Dedifferentiated amniotic fluid mesenchymal stem cell (primary cell): ENCODE measurements around the gene NPTN.
"Not testable (repeated sequence)": the region's sequence is repeated elsewhere in the genome, so short reads cannot be mapped to it uniquely, and the experiment has no call there.

ENCODE experiments used
- DNase-seq: peaks from one replicate; pipeline ENCODE4 v3.0.0-alpha.2; 2016; ENCODE audit errors: extremely low spot score

Gene NPTN

GRCh38 chr15:73570355-73571032 lies 62.7 kb downstream of the NPTN start:
- no peak for DNase-seq

DNA sequence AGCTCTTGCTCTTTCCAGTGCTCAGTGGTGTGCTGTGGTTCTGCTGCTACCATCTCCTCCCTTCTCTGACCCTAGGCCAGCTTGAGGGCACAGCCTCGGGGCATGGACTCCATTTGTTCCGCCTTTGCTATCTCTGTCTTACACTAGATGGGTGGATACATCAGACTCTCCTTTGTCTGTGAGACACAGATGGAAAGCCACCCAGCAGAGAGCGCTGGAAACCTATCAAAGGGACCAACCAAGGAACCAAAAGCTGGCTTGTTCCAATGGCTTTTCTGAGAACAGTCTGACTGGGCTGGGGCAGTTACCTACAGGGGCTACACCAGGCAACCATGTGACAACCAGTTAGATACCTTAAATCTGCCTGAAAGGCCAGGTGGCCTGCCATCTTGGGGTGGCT lies 63.8 kb downstream of the NPTN start:
- no peak for DNase-seq

DNA sequence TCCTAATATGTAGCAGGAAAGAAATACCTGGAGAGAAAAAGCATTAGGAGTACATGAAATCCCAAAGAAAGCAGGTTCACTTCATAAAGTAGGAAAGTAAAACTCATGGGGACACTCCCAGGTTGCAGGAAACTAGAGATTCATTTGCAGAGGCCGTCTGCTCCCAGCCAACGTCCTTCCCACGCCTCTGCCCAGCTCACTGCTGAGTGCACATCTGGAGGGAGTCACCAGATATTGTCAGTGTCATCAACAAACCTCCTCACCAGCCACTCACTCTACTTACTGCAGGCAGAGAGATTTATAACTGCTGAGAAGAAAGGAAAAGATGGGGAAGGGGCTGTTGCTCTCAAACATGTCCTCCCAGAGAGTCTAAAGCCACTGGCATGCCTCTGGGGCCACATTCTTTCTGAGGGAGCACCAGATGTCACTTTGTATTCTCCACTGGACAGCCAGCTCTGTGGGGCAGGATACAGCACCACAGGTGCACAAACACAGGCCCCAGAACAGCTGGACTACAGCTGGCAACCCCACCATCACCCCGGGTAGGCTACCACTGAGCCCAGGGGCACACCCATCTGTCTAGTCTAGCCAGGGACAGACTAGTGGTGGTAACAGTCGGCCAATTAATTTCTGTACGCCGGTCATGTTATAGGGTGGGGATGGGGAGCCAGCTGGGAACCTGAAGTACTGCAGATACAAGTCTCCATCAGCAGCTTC lies 64.5 kb downstream of the NPTN start:
- DNase-seq, result no peak

- DNase-seq, result no peak
These were observed 66.2 kb downstream of the NPTN start for GRCh38 chr15:73567020-73567419.

DNA sequence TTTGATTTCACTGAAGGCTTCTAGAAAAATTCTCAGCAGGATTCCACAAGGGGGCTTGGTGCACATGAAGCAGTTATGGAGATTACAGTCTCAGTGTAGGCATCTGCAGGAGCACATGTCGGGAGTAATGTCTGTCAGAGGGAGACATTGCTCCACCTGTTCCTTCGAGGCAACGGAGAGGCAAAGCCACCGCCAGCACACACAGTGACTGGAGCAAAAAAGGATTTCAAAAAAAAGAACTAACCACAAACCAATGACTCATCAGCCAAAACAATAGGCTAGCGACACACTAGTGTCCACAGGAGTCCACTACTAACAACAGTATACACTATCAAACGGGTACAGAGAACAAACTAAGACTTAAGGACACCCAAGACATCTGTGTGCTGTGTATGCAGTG lies 68.9 kb downstream of the NPTN start:
- peak; percentile 32 for DNase-seq

DNA sequence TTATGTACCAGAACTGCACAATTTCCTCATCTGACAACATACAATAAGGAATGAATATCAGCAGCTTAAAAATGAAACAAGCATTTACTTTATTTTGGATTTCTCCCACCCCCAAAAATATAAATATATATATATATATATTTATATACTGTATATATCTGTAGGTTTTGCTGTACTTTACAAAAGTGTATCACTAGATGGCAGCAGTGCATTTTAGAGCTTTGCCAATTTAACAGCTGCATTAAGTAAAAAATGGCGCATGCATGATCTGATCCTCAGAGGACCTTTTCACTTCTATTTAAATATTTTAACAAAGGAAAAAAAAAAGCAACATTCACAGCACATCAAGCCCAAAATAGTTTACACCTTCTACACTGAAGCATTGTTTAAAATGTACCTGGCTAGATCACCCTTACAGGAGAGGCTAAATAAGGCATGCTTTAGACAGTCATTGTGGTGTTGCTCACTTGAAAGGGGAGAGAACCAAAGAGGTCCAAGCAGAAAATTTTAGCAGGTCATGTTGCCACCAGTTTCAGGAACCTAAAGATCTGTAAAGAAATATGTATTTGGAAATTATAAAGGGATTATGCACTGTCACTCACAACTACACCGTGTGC lies 72.6 kb downstream of the NPTN start:
- DNase-seq, result peak; percentile 80

GRCh38 chr15:73558529-73558928 lies 74.7 kb downstream of the NPTN start:
- DNase-seq, result no peak

DNA sequence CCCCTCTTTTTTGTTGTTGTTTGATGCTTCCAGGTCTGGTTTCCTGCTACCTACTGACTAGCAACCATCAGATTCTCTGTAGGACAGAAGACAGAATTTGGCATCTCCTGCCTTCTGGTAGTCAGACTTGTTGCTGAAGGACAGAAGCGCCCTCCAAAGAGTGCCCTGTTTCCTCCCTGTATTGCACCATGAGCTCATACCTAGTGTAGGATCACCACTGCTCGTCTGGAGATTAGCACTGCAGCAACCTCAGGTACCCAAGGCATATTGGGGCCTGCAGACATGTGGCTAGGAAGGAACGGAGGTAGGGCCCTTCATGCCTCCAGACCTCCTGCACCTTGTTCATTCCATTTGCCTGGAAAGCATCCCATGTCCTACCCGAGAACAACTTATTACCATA lies 78.1 kb downstream of the NPTN start:
- DNase-seq, result no peak

- DNase-seq, result no peak
These were observed 83.0 kb downstream of the NPTN start for GRCh38 chr15:73550190-73550589.

DNA sequence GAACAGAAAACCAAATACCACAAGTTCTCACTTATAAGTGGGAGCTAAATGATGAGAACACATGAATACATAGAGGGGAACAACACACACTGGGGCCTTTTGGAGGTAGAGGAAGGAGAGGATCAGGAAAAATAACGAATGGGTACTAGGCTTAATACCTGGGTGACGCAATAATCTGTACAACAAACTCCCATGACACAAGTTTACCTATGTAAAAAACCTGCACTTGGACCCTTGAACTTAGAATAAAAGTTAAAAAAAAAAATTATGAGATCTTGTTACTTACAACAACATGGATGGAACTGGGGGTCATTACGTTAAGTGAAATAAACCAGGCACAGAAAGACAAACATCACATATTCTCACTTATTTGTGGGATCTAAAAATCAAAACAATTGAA lies 84.3 kb downstream of the NPTN start:
- not testable (repeated sequence) for DNase-seq

DNA sequence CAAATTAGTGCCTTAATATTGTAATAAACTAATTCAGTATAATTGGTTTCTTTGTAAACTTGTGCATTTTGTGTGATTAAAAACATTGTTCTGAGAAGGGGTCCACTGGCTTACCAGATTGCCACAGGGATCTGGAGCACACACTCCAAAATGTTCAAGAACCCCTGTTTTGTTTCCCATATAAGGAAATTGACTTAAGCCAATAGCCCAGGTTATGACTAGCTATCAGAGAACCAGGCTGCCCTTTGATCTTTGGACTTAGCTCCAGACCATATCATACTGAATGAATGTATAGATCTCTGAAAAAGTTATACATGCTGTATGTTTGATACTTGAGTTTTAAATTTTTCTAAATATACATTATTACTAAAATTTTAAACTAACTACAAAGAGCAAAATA lies 91.7 kb downstream of the NPTN start:
- DNase-seq, result no peak

DNA sequence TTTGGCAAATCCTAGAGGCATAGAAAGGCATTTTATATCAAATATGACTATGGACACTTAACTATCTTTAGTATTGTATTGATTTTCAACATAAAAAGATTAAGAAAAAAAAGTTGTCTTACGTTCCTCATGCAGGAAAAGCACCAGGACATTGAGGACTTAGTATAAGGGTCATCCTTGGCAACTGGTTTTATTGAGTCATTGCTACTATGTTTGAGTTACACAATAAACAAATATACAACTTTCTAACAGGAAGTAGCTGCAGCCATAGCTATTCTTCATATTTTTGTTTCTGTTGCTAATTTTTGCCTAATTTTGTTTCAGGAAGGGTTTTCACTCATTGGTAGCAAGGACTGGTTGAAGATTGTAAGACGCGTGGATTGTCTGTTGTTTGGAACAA lies 93.0 kb downstream of the NPTN start:
- DNase-seq, result no peak

GRCh38 chr15:73539212-73540128 lies 93.7 kb downstream of the NPTN start:
- DNase-seq, result no peak

- no peak for DNase-seq
These were observed 94.5 kb downstream of the NPTN start for GRCh38 chr15:73538563-73539211.

DNA sequence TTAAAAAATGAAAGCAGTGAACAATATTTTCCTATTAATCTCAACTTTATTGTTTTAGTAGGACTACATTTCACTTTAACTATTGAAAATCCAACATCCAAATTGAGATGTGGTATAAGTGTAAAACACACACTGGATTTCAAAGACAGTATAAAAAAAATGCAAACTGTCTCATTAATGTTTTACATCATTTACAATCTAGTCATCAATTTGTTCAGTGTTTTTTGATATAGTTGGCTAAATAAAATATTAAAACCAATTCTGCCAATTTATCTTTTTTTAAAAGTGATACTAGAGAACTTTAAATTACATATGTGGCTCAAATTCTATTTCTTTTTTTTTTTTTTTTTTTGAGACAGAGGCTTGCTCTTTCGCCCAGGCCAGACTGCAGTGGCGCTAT lies 95.1 kb downstream of the NPTN start:
- no peak for DNase-seq

- DNase-seq, result no peak
These were observed 102.5 kb downstream of the NPTN start for GRCh38 chr15:73530649-73531048.

- DNase-seq, result no peak
These were observed 105.6 kb downstream of the NPTN start for GRCh38 chr15:73527598-73527997.

DNA sequence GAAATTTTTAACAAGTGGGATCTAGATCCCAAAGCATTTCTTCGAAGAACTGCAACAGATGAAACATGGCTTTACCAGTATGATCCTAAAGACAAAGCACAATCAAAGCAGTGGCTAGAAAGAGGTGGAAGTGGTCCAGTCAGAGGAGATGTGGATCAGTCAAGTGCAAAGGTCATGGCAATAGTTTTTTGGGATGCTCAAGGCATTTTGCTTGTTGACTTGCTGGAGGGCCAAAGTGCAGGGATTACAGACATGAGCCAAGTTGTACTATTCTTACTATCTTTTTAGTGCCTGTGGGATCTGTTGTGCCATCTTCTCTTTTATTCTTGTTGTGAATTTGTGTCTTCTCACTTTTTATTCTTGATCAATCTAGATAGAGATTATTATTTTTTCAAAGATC lies 108.3 kb downstream of the NPTN start:
- DNase-seq, result no peak

DNA sequence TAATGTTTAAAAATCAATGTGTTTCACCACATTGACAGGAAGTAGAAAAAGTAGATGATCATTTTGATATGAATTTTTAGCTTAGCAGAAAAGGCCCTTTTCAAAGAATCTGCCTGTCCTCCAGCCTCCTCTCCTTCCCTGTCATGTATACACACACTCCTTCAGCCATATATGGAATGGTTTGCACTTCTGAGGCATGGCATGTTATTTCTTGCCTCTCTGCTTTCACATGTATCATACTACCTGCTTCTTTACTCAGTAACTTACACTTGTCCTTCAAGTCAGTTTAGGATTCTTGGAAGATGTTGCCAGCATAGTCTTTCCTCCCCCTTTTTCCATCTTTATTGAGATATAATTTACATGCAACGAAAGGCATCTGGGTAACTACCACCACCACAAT lies 111.2 kb downstream of the NPTN start:
- no peak for DNase-seq

- no peak for DNase-seq
These were observed 114.1 kb downstream of the NPTN start for GRCh38 chr15:73518876-73519733.
